CD4-positive, alpha-beta T cell treated with Interleukin-1 beta for 1 hour (primary cell): ENCODE results near the gene ANKRD55.
A peak's percentile ranks its signal among the peaks of the same experiment; 100 is the strongest.
"Not testable (repeated sequence)": the region's sequence is repeated elsewhere in the genome, so short reads cannot be mapped to it uniquely, and the experiment has no call there.

Source experiments
- DNase-seq, 2 donors: peaks; one replicate each; pipeline ENCODE4 v3.0.0-alpha.2; 2020 to 2022

ANKRD55 gene

GRCh38 chr5:56166671-56167385, 66.3 kb downstream of the ANKRD55 start:
- no peak for DNase-seq

- no peak for DNase-seq
Measured at GRCh38 chr5:56164376-56164775, 68.8 kb downstream of the ANKRD55 start.

- DNase-seq: no peak
Measured at GRCh38 chr5:56161927-56162326, 71.2 kb downstream of the ANKRD55 start.

- DNase-seq: no peak
Measured at GRCh38 chr5:56161439-56161823, 71.7 kb downstream of the ANKRD55 start.

- DNase-seq: no peak
Measured at GRCh38 chr5:56160723-56161438, 72.2 kb downstream of the ANKRD55 start.

- DNase-seq: peak in 1 of 2 donors; percentile 53
Measured at GRCh38 chr5:56159521-56159947, 73.6 kb downstream of the ANKRD55 start.

- no peak for DNase-seq
Measured at GRCh38 chr5:56158331-56158960, 74.7 kb downstream of the ANKRD55 start.

GRCh38 chr5:56157191-56157621, 75.9 kb downstream of the ANKRD55 start:
- not testable (repeated sequence) for DNase-seq

- DNase-seq: peak; percentile 25 to 31
Measured at GRCh38 chr5:56156585-56157190, 76.4 kb downstream of the ANKRD55 start.

GRCh38 chr5:56155992-56156584, 77.0 kb downstream of the ANKRD55 start:
- peak; percentile 19 to 55 for DNase-seq

- DNase-seq: peak in 1 of 2 donors; percentile 20
Measured at GRCh38 chr5:56154732-56155484, 78.2 kb downstream of the ANKRD55 start.

GRCh38 chr5:56152437-56152836, 80.7 kb downstream of the ANKRD55 start:
- peak in 1 of 2 donors; percentile 28 for DNase-seq

GRCh38 chr5:56150756-56151155, 82.4 kb downstream of the ANKRD55 start:
- not testable (repeated sequence) for DNase-seq

- peak; percentile 25 to 49 for DNase-seq
Measured at GRCh38 chr5:56148453-56148971, 84.6 kb downstream of the ANKRD55 start.

GRCh38 chr5:56147659-56148230, 85.4 kb downstream of the ANKRD55 start:
- DNase-seq: no peak

- no peak for DNase-seq
Measured at GRCh38 chr5:56147106-56147505, 86.0 kb downstream of the ANKRD55 start.

GRCh38 chr5:56146674-56147073, 86.5 kb downstream of the ANKRD55 start:
- DNase-seq: no peak

- no peak for DNase-seq
Measured at GRCh38 chr5:56145511-56145910, 87.6 kb downstream of the ANKRD55 start.

GRCh38 chr5:56145106-56145505, 88.0 kb downstream of the ANKRD55 start:
- no peak for DNase-seq

GRCh38 chr5:56144211-56144610, 88.9 kb downstream of the ANKRD55 start:
- no peak for DNase-seq

- no peak for DNase-seq
Measured at GRCh38 chr5:56143373-56143714, 89.8 kb downstream of the ANKRD55 start.
